H1 (cell line): ENCODE measurements around the gene SRGAP2C. TPM values are rescaled to one million over a fixed set of nuclear protein-coding genes. Genes with fewer than 3 reads are reported as not detected.
"Not testable (repeated sequence)": the region's sequence is repeated elsewhere in the genome, so short reads cannot be mapped to it uniquely, and the experiment has no call there.

Experiments
- CTCF ChIA-PET: fragments of 300-600 bp; sonication (Branson Sonifier 250); formaldehyde crosslinking; loops from one replicate; lab custom pipeline; 2021; ENCODE audit not compliant: partially characterized antibody; lab: Charles Lee
- POLR2A ChIA-PET: fragments of 300-600 bp; sonication (Branson Sonifier 250); formaldehyde crosslinking; loops from one replicate; lab custom pipeline; 2021; ENCODE audit warnings: inconsistent platforms; ENCODE audit not compliant: partially characterized antibody; lab: Charles Lee
- DNase-seq, 2 experiments: peaks; one replicate each; pipeline versions ENCODE4 v3.0.0 to v3.0.0-alpha.2; 2010 to 2022; ENCODE audit warnings: low spot score in 2 of 2, low read depth in 1 of 2, mixed read lengths in 1 of 2
- FAIRE-seq: peaks from 2 replicates; lab custom pipeline; 2011; peaks lifted over from hg19 to GRCh38; lab: Jason Lieb, UNC
- H2AFZ ChIP-seq: 2 replicates; pipeline ENCODE4 v1.8.1; 2012; ENCODE audit warnings: low read length, inconsistent platforms
- H2AK5ac ChIP-seq: 2 replicates; pipeline ENCODE4 v1.6.1; 2013; ENCODE audit warnings: low read depth, low read length
- H2BK120ac ChIP-seq: replicated peaks from 2 replicates; pipeline ENCODE3; 2013; ENCODE audit warnings: low read depth, low read length, inconsistent platforms
- H2BK12ac ChIP-seq: 2 replicates; pipeline ENCODE4 v1.6.1; 2013; ENCODE audit warnings: low read depth, low read length
- H2BK15ac ChIP-seq: 2 replicates; pipeline ENCODE4 v1.6.1; 2013; ENCODE audit warnings: low read length
- H2BK20ac ChIP-seq: 2 replicates; pipeline ENCODE4 v1.6.1; 2013; ENCODE audit warnings: low read length
- H2BK5ac ChIP-seq: 2 replicates; pipeline ENCODE4 v1.6.1; 2013; ENCODE audit warnings: low read depth, low read length
- H3K14ac ChIP-seq: 2 replicates; pipeline ENCODE4 v1.6.1; 2013; ENCODE audit warnings: inconsistent platforms; ENCODE audit not compliant: insufficient read length
- H3K18ac ChIP-seq: 2 replicates; pipeline ENCODE4 v1.6.1; 2013; ENCODE audit warnings: low read length; ENCODE audit errors: extremely low read depth
- H3K23ac ChIP-seq: 2 replicates; pipeline ENCODE4 v1.6.1; 2013; ENCODE audit warnings: inconsistent platforms; ENCODE audit not compliant: insufficient read length
- H3K23me2 ChIP-seq: 2 replicates; pipeline ENCODE4 v1.6.1; 2013; ENCODE audit warnings: low read depth, low read length
- H3K27ac ChIP-seq: 2 replicates; pipeline ENCODE4 v1.6.1; 2011; ENCODE audit warnings: low read depth, low read length, inconsistent platforms
- H3K27me3 ChIP-seq, 4 experiments: replicated peaks in 1 of 4; 1 replicate in 1 of 4; 2 replicates in 3 of 4; pipeline versions ENCODE4 v1.6.1 to v1.8.1; 2011 to 2013; ENCODE audit warnings: low read length in 3 of 4, mild to moderate bottlenecking in 3 of 4, inconsistent platforms in 2 of 4, mixed read lengths in 2 of 4, moderate library complexity in 1 of 4; ENCODE audit not compliant: control insufficient read depth in 3 of 4, insufficient read depth in 3 of 4; ENCODE audit errors: extremely low read depth in 1 of 4
- H3K36me3 ChIP-seq, 4 experiments: 2 replicates each; pipeline versions ENCODE4 v1.6.1 to v1.8.1; 2011 to 2013; ENCODE audit warnings: mild to moderate bottlenecking in 4 of 4, low read length in 3 of 4, moderate library complexity in 2 of 4, control low read depth in 1 of 4, inconsistent platforms in 1 of 4; ENCODE audit not compliant: insufficient read depth in 4 of 4, control insufficient read depth in 2 of 4
- H3K4ac ChIP-seq: replicated peaks from 2 replicates; pipeline ENCODE3; 2013; ENCODE audit warnings: low read length, low read depth, mixed read lengths, inconsistent platforms; ENCODE audit not compliant: insufficient read length
- H3K4me1 ChIP-seq, 4 experiments: replicated peaks in 1 of 4; 1 replicate in 1 of 4; 2 replicates in 3 of 4; pipeline versions ENCODE4 v1.6.1 to v1.8.1; 2011 to 2013; ENCODE audit warnings: low read length in 3 of 4, inconsistent platforms in 2 of 4, mixed read lengths in 1 of 4; ENCODE audit not compliant: insufficient read depth in 4 of 4, control insufficient read depth in 3 of 4
- H3K4me2 ChIP-seq, 2 experiments: 2 replicates each; pipeline versions ENCODE4 v1.6.1 to v1.8.1; 2011 to 2013; ENCODE audit warnings: low read depth in 2 of 2, low read length in 2 of 2, control low read depth in 1 of 2, inconsistent platforms in 1 of 2, mild to moderate bottlenecking in 1 of 2; ENCODE audit not compliant: insufficient read depth in 1 of 2
- H3K4me3 ChIP-seq, 4 experiments: fragments of 200-600, 300-600 bp in 1 of 4; sonication (generic), shearing (Covaris generic), sonication (Bioruptor Twin) in 1 of 4; 2 replicates each; pipeline versions ENCODE4 v1.5.1 to v1.8.1; 2011 to 2016; ENCODE audit warnings: low read length in 4 of 4, low read depth in 3 of 4, control low read depth in 2 of 4, inconsistent platforms in 2 of 4, mild to moderate bottlenecking in 2 of 4, mixed read lengths in 1 of 4, moderate library complexity in 1 of 4; ENCODE audit not compliant: insufficient read depth in 2 of 4; ENCODE audit errors: extremely low read depth in 1 of 4
- H3K56ac ChIP-seq: replicated peaks from 2 replicates; pipeline ENCODE3; 2013; ENCODE audit warnings: low read depth, mild to moderate bottlenecking, mixed read lengths, low read length, inconsistent platforms; ENCODE audit not compliant: insufficient read length
- H3K79me1 ChIP-seq: 2 replicates; pipeline ENCODE4 v1.6.1; 2013; ENCODE audit warnings: low read depth, low read length, control low read depth
- H3K79me2 ChIP-seq, 2 experiments: 2 replicates each; pipeline versions ENCODE4 v1.6.1 to v1.8.1; 2012 to 2013; ENCODE audit warnings: low read length in 2 of 2, mild to moderate bottlenecking in 2 of 2, inconsistent platforms in 1 of 2; ENCODE audit not compliant: insufficient read depth in 2 of 2, control insufficient read depth in 1 of 2
- H3K9ac ChIP-seq, 4 experiments: replicated peaks in 1 of 4; 1 replicate in 1 of 4; 2 replicates in 3 of 4; pipeline versions ENCODE4 v1.6.1 to v1.8.1; 2011 to 2013; ENCODE audit warnings: low read depth in 3 of 4, low read length in 3 of 4, control low read depth in 2 of 4, mild to moderate bottlenecking in 2 of 4, moderate library complexity in 2 of 4, inconsistent platforms in 1 of 4; ENCODE audit errors: extremely low read depth in 1 of 4
- H3K9me3 ChIP-seq, 2 experiments: 2 replicates each; pipeline versions ENCODE4 v1.6.1 to v1.8.1; 2012 to 2013; ENCODE audit warnings: mild to moderate bottlenecking in 2 of 2, moderate library complexity in 2 of 2, control low read depth in 1 of 2, inconsistent platforms in 1 of 2, low read depth in 1 of 2, low read length in 1 of 2, mixed read lengths in 1 of 2; ENCODE audit not compliant: insufficient read depth in 2 of 2
- H4K20me1 ChIP-seq, 2 experiments: replicated peaks in 1 of 2; 2 replicates each; pipeline versions ENCODE3 to v1.8.1; 2011 to 2013; ENCODE audit warnings: inconsistent platforms in 2 of 2, low read length in 2 of 2, mild to moderate bottlenecking in 1 of 2; ENCODE audit not compliant: insufficient read depth in 2 of 2, control insufficient read depth in 1 of 2
- H4K5ac ChIP-seq: 2 replicates; pipeline ENCODE4 v1.6.1; 2013; ENCODE audit warnings: low read length, low read depth, mixed read lengths, inconsistent platforms; ENCODE audit not compliant: insufficient read length
- H4K8ac ChIP-seq: 2 replicates; pipeline ENCODE4 v1.8.0; 2013; ENCODE audit warnings: mild to moderate bottlenecking, moderate library complexity, low read length, inconsistent platforms; ENCODE audit not compliant: insufficient read depth; ENCODE audit errors: extremely low read depth
- H4K91ac ChIP-seq: replicated peaks from 2 replicates; pipeline ENCODE3; 2013; ENCODE audit warnings: low read length, mixed read lengths, inconsistent platforms; ENCODE audit not compliant: insufficient read length
- WGBS, 2 experiments: shearing (Covaris generic) in 1 of 2; methylation state at CpG; one replicate each; pipeline versions ENCODE4 v1.1.6 to v1.1.7; 2013 to 2015; ENCODE audit warnings: low lambda C conversion rate in 2 of 2, mixed read lengths in 2 of 2, inconsistent platforms in 1 of 2, low coverage in 1 of 2, missing lambda C conversion rate in 1 of 2; ENCODE audit not compliant: insufficient replicate concordance in 2 of 2, insufficient coverage in 1 of 2, insufficient read length in 1 of 2; ENCODE audit errors: extremely low coverage in 1 of 2, missing lambda C conversion rate in 1 of 2; 5-methylcytosine and 5-hydroxymethylcytosine counted together
- polyA plus RNA-seq, 7 experiments: library from polyadenylated mRNA; depleted of rRNA in 3 of 7; stranded (reverse) in 5 of 7; unstranded in 2 of 7; fragments of >200 nt in 5 of 7; fragments of 200-250 nt in 2 of 7; gene quantifications; 1 replicate in 5 of 7; 2 replicates in 1 of 7; 4 replicates in 1 of 7; pipeline versions ENCODE4 v1.2.1 to v1.2.3, GENCODE V29; 2011 to 2013; ENCODE audit warnings: missing spikeins in 2 of 7, mixed read lengths in 2 of 7
- total RNA-seq: library from RNA; stranded (reverse); fragmentation: NEBNext Ultra II Directional; extraction: Animal tissue kit (Norgen Biotek cat#: 25700); gene quantifications from 2 replicates; pipeline ENCODE4 v1.2.1, GENCODE V29; 2021

SRGAP2C gene
- total and polyA plus RNA-seq, 2 of the 8 experiments (the other 6 are each of a cell fraction or from before 2014, with no cell fraction given): 2.5 to 25.2 TPM

GRCh38 chr1:121343311-121343906 lies 158.6 kb downstream of the SRGAP2C start:
- H2AK5ac ChIP-seq, H3K4me3 ChIP-seq, CTCF ChIA-PET, H3K27me3 ChIP-seq, H3K36me3 ChIP-seq, H3K79me2 ChIP-seq, POLR2A ChIA-PET, H4K20me1 ChIP-seq, H4K8ac ChIP-seq, H3K14ac ChIP-seq, H2AFZ ChIP-seq, H3K79me1 ChIP-seq, H2BK120ac ChIP-seq, H3K23me2 ChIP-seq, H2BK15ac ChIP-seq, H3K4me2 ChIP-seq, H3K9me3 ChIP-seq, H3K56ac ChIP-seq, DNase-seq, H2BK20ac ChIP-seq, H3K23ac ChIP-seq, H3K9ac ChIP-seq, H2BK5ac ChIP-seq, H4K5ac ChIP-seq, FAIRE-seq, H4K91ac ChIP-seq, H2BK12ac ChIP-seq, H3K18ac ChIP-seq, H3K27ac ChIP-seq, H3K4ac ChIP-seq, H3K4me1 ChIP-seq: not testable (repeated sequence)
- WGBS, 2 experiments: 71% methylated on average over 1 of the region's 3 CpGs; no CpG with 5 or more reads in 1 of the 2 experiments

DNA sequence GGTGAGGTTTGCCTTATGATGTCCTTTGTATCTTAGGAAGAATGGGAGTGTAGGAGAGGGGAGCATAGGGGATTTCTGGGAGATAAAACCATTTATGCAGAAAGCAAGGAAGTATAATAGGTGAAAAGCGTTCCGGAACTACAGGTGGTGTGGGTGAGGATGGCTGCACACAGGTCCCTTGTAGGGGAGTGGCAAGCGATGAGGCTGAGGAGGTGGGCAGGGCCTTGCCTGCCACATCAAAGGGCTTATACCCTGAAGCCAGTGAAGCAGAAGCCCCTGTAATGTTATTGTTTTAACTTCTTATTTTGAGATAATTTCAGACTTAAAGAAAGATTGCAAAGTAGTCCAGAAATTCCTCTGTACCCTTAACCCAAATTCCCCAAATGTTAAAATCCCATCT lies 159.6 kb downstream of the SRGAP2C start:
- H3K18ac ChIP-seq, H4K5ac ChIP-seq, H3K23ac ChIP-seq, H3K4me3 ChIP-seq, H3K4me1 ChIP-seq, H2BK20ac ChIP-seq, H3K23me2 ChIP-seq, H3K56ac ChIP-seq, FAIRE-seq, H3K9me3 ChIP-seq, H3K27me3 ChIP-seq, H3K14ac ChIP-seq, CTCF ChIA-PET, H4K91ac ChIP-seq, H2BK15ac ChIP-seq, H3K79me1 ChIP-seq, POLR2A ChIA-PET, H2BK120ac ChIP-seq, H3K4me2 ChIP-seq, H2BK12ac ChIP-seq, H4K20me1 ChIP-seq, H2AFZ ChIP-seq, H3K4ac ChIP-seq, H3K27ac ChIP-seq, H3K9ac ChIP-seq, H2BK5ac ChIP-seq, H2AK5ac ChIP-seq, H3K79me2 ChIP-seq, H3K36me3 ChIP-seq, DNase-seq, H4K8ac ChIP-seq: not testable (repeated sequence)
- no CpG with 5 or more reads among the region's 3 CpGs for WGBS, 2 experiments
